Measurements from ENCODE around the gene SOX15.
"Not testable (repeated sequence)": the region's sequence is repeated elsewhere in the genome, so short reads cannot be mapped to it uniquely, and the experiment has no call there.

Gene SOX15

GRCh38 chr17:7606280-7606679, 16.4 kb upstream of the SOX15 start:
- no peak for DNase-seq

- DNase-seq: not testable (repeated sequence)
Observed at GRCh38 chr17:7597561-7597960, 7.7 kb upstream of the SOX15 start.

- no peak for DNase-seq
Observed at GRCh38 chr17:7593296-7593695, 3.4 kb upstream of the SOX15 start.

DNA sequence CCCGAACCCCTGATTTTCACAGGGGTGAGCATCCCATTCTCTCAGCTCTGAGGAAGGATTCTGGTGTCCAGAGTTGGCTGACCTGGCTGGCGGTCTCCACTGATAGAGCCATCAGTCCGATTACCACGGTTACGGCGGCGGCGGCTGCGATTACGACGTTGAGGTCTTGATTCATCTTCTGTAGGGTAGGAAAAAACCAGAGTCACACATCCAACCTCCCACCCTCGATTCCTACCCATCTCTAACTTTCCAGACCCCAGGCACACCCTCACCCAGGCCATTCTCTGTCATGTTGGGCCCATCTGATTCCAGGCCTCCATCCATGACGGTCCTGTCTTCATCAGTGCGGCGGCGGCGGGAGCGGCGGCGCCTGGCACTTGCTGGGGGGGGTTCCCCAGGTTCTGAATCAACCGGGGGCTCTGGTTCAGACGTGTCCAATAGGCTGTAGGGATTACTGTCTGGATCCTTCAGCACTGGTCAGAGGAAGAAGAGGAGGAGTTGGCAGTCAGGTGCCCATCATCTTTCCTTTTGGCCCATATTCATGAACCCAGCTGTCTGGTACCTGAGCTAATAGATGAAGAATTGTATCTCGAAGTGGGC, 2.6 kb upstream of the SOX15 start:
- DNase-seq: no peak

GRCh38 chr17:7591596-7591995, 1.7 kb upstream of the SOX15 start:
- no peak for DNase-seq

GRCh38 chr17:7590743-7591142, 849 bp upstream of the SOX15 start:
- DNase-seq: no peak

GRCh38 chr17:7589204-7589868, 558 bp downstream of the SOX15 start:
- DNase-seq: peak; percentile 83

- DNase-seq: no peak
Observed at GRCh38 chr17:7588553-7589203, 1.2 kb downstream of the SOX15 start.

DNA sequence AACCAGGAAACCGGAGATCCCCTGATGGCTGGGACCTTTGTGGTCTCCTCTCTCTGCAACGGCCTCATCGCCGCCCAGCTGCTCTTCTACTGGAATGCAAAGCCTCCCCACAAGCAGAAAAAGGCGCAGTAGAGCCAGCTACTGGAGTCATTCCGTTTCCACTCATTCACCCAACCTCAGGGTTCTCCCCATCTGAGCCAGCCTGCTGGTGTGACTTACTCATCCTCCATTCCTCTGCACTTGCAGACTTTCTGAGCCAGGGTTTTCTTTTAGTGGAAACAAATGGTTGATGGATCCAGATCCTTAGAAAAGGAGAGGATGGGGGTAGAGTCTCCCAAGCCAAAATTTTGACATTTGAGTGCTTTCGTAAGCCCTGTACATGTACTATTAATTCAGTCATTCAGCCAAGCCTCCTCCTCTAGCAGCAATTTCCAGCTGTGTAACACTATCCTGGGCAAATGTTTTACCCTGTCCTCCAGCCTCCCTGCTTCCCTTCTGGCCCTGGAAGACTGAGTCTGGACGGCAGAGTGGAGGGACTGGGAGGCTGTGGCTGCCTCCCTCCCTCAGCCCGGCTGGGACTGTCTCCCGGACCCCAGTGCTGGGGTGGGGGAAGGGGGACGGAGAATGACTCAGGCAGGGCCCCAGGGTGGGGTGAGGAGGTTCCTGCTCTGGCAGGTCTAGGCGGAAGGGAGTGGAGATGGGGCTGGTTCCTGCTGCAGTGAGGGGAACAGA, 2.3 kb downstream of the SOX15 start:
- no peak for DNase-seq

DNA sequence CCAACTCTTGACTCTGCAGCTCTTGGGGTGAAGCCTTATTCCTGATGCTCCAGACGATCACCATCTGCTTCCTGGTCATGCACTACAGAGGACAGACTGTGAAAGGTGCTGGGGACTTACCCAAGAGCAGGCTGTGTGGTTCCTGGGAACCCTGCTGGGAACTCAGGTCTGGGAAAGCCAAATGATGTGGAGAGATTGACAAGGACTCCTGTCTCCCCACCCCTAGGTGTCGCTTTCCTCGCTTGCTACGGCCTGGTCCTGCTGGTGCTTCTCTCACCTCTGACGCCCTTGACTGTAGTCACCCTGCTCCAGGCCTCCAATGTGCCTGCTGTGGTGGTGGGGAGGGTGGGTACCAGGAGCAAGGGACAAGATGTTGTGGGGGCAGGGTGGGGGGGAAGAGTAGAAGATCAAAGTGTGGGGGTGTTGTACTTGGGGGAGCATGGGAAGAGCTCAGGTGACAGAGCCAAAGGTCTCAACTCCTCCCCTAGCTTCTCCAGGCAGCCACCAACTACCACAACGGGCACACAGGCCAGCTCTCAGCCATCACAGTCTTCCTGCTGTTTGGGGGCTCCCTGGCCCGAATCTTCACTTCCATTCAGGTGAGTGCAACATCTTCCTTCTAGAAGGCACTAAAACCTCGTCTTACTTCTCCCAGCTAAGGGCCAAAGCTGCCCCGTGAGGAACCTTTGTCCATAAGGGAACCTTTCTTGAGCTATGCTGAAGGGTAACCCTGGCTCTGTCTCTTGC, 3.0 kb downstream of the SOX15 start:
- no peak for DNase-seq

GRCh38 chr17:7583253-7584109, 6.4 kb downstream of the SOX15 start, which contains the start of gene MPDU1:
Gene MPDU1, plus strand, starts transcription at chr17:7583852. Its CDS starts 11 bp downstream, at chr17:7583863.
- DNase-seq: peak; percentile 98

- DNase-seq: no peak
Observed at GRCh38 chr17:7582396-7583252, 7.3 kb downstream of the SOX15 start.

- peak; percentile 53 for DNase-seq
Observed at GRCh38 chr17:7580604-7581575, 9.0 kb downstream of the SOX15 start.

GRCh38 chr17:7579834-7580603, 9.9 kb downstream of the SOX15 start:
- peak; percentile 61 for DNase-seq

GRCh38 chr17:7579001-7579833, 10.7 kb downstream of the SOX15 start, which contains the start of gene CD68:
Gene CD68, plus strand, starts transcription at chr17:7579638. Its CDS starts 40 bp downstream, at chr17:7579678.
- DNase-seq: peak; percentile 98

DNA sequence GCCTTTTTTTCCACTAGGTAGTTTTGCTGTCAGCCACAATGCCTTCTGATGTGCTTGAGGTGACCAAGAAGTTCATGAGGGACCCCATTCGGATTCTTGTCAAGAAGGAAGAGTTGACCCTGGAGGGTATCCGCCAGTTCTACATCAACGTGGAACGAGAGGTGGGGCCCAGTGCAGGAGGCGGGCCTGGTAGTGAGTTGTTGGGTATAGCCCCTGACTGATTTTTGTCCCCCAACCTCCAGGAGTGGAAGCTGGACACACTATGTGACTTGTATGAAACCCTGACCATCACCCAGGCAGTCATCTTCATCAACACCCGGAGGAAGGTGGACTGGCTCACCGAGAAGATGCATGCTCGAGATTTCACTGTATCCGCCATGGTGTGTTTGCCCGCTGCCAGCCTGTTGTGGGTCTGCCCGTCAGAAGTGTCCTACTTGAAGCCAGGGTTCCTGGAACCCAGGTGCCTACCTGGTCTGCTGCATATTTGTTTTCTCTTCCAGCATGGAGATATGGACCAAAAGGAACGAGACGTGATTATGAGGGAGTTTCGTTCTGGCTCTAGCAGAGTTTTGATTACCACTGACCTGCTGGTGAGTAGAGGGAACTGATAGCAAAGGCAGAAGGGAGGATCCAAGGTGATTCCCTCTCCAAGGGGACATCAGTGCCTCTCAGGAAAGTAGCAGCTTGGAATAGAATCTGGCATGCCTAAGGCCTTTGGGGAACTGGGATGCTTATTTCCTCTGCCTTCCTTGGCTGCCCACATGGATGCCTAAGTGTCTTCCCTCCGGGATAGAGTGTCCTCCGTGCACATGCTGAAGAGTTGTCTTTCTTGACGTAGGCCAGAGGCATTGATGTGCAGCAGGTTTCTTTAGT, 12.3 kb downstream of the SOX15 start:
- DNase-seq: no peak

Data from inflammatory macrophage treated with lipopolysaccharide for 4 hours (primary cell).